HG03097 (cell line): Measurements from ENCODE around the gene GPM6B.
"Not testable (repeated sequence)": the region's sequence is repeated elsewhere in the genome, so short reads cannot be mapped to it uniquely, and the experiment has no call there.

Source experiments
- ATAC-seq: cut with Tn5 transposase; IDR thresholded peaks from one replicate; pipeline ENCODE4 v1.9.1; 2021; ENCODE audit not compliant: unreplicated experiment, low FRiP score

The GPM6B gene

GRCh38 chrX:13733506-13733905 is 83.4 kb downstream of the GPM6B start:
- no peak for ATAC-seq

- ATAC-seq = no peak
Observed at GRCh38 chrX:13732246-13733067, 84.4 kb downstream of the GPM6B start.

- ATAC-seq = not testable (repeated sequence)
Observed at GRCh38 chrX:13730523-13730922, 86.4 kb downstream of the GPM6B start.

DNA sequence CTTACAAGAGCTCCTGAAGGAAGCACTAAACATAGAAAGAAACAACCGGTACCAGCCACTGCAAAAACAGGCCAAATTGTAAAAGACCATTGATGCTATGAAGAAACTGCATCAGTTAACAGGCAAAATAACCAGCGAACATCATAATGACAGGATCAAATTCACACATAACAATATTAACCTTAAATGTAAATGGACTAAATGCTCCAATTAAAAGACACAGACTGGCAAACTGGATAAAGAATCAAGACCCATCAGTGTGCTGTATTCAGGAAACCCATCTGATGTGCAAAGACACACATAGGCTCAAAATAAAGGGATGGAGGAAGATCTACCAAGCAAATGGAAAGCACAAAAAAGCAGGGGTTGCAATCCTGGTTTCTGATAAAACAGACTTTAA is 90.3 kb downstream of the GPM6B start:
- not testable (repeated sequence) for ATAC-seq

DNA sequence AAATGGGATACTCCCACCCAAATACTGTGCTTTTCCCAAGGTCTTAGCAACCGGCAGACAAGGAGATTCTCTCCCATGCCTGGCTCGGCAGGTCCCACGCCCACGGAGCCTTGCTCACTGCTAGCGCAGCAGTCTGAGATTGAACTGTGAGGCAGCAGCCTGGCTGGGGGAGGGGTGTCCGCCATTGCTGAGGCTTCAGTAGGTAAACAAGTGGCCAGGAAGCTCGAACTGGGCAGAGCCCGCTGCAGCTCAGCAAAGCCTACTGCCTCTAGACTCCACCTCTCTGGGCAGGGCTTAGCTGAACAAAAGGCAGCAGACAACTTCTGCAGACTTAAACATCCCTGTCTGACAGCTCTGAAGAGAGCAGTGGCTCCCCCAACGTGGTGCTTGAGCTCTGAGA is 92.0 kb downstream of the GPM6B start:
- not testable (repeated sequence) for ATAC-seq

- no peak for ATAC-seq
Observed at GRCh38 chrX:13721819-13722519, 94.9 kb downstream of the GPM6B start.

DNA sequence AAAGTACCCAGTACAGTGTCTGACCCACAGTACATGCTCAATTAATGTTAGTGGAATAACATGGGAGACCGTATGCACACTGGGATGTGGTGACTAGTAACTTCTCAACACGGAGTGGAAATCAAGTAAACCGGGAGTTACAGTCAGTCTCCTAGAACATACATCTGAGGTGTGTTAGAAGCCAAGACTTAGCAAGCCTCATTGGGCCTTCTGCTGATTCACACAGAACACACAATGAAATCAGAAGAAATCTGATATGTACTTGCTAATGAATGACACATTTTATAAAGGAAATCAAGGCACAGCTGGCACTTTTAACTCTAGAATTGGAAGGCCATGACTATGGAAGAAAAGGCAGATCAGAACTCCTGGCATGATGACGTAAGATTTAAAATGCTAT is 95.5 kb downstream of the GPM6B start:
- no peak for ATAC-seq
